Subcutaneous adipose tissue (tissue), 4 donors: ENCODE results near the gene SACM1L. TPM values are rescaled to one million over a fixed set of nuclear protein-coding genes. Genes with fewer than 3 reads are reported as not detected.

Experiments
- total RNA-seq, 4 donors: library from RNA; depleted of rRNA; stranded (reverse); fragments of >200 nt; gene quantifications; one replicate each; pipeline ENCODE4 v1.1.0, GENCODE V29; 2016
- TF ChIP-seq, protein P1 (sequence below): fragments of 450-650 bp; IDR thresholded peaks from one replicate; pipeline ENCODE4 v1.5.1; 2016; ENCODE audit warnings: low read depth, mild to moderate bottlenecking, control low read depth, antibody characterized with exemption, moderate library complexity

The SACM1L gene
- total RNA-seq, 4 donors from 2014 or later: 54.9 to 78.8 (median 55.6) TPM

DNA sequence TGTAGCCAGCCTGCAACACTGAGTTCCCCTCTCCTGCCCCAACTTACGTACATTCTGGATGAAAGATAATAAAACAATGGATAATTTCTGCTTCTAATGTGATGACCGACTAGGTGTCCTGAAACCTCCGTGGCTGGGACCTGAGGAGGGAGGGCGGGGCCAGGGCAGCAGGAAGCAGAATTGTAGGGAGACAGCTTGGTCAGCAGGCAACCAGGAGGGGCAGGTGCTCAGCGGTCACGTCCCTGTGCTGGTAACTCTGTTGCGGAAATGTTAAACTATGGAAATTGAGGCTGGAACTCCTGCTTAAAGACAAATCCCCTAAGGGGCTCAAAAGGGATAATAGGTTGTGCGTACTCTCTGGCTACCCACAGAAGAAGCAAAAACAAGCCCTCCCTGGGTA is 76.8 kb downstream of the SACM1L start:
- TF ChIP-seq, protein P1, sequence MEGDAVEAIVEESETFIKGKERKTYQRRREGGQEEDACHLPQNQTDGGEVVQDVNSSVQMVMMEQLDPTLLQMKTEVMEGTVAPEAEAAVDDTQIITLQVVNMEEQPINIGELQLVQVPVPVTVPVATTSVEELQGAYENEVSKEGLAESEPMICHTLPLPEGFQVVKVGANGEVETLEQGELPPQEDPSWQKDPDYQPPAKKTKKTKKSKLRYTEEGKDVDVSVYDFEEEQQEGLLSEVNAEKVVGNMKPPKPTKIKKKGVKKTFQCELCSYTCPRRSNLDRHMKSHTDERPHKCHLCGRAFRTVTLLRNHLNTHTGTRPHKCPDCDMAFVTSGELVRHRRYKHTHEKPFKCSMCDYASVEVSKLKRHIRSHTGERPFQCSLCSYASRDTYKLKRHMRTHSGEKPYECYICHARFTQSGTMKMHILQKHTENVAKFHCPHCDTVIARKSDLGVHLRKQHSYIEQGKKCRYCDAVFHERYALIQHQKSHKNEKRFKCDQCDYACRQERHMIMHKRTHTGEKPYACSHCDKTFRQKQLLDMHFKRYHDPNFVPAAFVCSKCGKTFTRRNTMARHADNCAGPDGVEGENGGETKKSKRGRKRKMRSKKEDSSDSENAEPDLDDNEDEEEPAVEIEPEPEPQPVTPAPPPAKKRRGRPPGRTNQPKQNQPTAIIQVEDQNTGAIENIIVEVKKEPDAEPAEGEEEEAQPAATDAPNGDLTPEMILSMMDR: no peak

DNA sequence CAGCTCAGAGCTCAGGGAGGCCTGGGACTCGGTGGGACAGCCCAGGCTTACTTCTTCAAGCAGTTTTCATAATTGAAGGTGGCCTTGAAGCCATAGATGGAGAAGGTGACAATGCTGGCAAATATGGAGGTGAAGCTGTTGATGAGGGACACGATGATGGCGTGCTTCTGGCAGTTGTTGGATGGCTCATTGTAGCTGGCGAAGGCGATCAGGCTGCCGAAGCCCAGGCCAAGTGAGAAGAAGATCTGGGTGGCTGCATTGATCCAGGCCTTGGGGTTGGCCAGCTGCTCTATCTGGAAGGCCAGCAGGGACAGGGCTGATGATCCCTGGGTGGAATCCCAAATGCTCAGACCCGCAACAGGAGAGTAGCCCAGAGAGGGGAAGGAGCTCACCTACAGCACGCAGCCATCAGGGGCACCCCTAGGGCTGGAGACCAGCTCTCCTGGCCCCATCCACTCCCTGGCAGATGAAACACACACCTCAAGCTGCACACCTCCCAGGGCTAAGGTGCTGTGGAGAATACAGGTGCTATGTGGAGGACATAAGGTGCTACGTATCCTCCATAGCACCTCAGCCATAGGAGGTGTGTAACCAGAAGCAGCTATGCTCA is 82.1 kb downstream of the SACM1L start:
- TF ChIP-seq, protein P1: no peak

DNA sequence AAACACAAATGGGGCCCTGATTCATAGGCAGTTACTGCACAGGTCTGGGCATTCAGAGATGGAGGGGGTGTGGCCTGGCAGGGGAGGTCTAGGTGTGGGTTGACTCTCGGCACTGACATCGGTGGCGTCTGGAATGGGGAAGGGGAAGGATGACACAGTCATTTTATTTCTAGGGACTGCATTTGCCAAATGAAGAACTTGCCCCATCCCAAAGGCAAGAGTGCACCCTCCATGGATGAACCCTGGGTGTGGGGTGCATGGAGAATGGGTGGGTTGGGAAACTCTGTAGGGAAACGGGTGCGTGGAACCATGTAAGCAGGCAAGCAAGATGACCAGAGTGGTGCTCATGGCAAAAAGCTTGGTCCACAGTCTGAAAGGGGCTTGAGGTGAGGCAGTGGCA is 82.6 kb downstream of the SACM1L start:
- TF ChIP-seq, protein P1: no peak

DNA sequence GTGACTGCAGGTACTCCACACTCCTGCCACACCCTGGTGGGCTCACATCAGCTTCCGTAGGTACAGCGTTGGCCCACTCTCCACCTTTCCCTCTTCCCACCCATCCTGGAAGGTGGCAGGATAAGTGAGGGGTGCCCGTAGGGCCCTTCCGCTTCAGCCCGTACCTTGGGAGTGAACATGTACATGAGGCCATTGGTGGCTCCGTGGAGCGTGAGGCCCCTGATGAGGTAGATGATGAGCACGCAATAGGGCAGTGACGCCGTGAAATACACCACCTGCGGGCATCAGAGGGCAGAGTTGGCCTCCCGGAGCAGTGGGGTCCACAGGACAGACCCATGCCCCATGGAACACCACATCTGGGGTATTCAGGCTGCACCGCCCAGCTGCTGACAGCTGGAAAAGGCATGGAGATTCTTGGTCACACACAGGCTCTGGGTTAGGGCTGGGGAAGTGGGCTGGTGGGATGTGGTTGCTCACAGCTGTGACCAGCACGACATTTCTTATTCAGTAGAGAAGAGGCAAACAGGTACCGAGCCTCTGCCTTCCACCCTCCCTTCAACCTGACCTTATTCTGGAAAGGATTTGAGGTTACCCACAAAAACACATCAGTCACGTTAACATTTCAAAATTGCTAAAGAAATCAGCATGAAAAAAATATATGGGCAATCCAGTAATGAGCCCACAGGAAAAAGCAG is 83.3 kb downstream of the SACM1L start:
- TF ChIP-seq, protein P1: no peak

DNA sequence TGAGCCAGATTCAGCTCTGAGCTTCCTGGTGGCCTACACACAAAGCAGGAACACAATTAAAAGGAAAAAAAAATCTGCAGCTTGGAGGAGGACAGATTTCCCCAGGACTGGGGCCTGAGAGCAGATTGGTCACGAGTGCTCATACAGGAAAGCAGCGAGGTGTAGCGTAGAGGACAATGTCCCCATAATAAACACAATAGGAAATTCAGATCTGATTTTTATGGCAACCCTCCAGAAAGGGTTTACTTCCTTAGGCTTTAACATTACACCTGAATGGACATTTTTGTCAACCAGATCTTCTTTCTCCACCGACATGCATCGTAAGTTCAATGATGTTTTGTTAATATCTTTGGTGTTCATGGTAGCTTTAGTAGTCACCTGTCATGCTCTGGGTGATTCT is 83.9 kb downstream of the SACM1L start:
- TF ChIP-seq, protein P1: no peak

DNA sequence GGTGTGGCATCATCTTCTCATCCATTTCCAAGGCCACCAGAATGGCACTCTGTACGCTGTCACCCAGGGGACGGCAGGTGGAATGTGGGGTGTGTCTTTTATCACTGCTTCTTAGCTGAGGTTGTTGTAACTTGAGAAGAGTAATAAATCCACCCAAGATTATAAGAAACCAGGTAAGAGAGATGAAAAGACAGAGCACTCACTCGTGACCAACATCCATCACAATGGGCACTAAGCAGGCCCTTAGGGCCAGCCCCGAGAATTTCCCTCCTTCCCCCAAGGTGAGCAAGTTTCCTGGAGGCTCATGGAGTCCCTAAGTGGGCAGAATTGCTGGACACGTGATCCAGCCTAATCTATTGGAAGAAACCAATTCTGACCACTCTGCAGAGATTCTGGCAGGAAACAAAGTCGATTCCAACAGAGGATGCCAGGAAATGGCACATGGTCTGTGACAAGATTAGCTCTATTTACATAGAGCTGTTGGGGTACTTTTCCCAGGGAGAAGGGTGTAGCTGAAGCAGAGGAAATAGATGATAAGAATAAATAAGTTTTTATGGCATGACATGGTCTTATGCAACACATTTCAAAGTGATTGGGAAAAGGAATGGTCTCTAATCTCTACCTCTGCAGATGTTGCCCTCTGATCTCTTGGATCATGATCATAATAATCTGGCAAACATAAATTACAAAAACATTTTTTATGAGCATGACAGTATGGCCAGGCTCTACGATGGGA is 84.7 kb downstream of the SACM1L start:
- TF ChIP-seq, protein P1: no peak
